H1 (cell line): ENCODE data around the gene SLC7A10.

Source experiments
- EP300 ChIP-seq, 2 experiments: IDR thresholded peaks; 1 replicate in 1 of 2; 2 replicates in 1 of 2; pipeline ENCODE4 v1.6.1; 2011 to 2012; ENCODE audit warnings: low read depth in 2 of 2, low read length in 2 of 2, mild to moderate bottlenecking in 2 of 2, borderline replicate concordance in 1 of 2, inconsistent platforms in 1 of 2, moderate library complexity in 1 of 2
- POLR2A ChIP-seq, 2 experiments: IDR thresholded peaks; 1 replicate in 1 of 2; 2 replicates in 1 of 2; pipeline ENCODE4 v1.6.1; 2011; ENCODE audit warnings: low read depth in 2 of 2, low read length in 2 of 2, mild to moderate bottlenecking in 2 of 2; ENCODE audit errors: control extremely low read depth in 1 of 2
- SIN3A ChIP-seq, 2 experiments: IDR thresholded peaks in 1 of 2; conservative IDR thresholded peaks in 1 of 2; 2 replicates each; pipeline ENCODE4 v1.6.1; 2011 to 2012; ENCODE audit warnings: low read length in 2 of 2, improper control_type of control experiment in 1 of 2, low read depth in 1 of 2, mild to moderate bottlenecking in 1 of 2
- ZNF274 ChIP-seq: IDR thresholded peaks from 2 replicates; pipeline ENCODE4 v1.7.0; 2012; ENCODE audit warnings: low read length, borderline replicate concordance; ENCODE audit errors: extremely low read depth
- TF ChIP-seq, protein P1 (sequence below), 3 experiments: IDR thresholded peaks; 1 replicate in 2 of 3; 2 replicates in 1 of 3; pipeline versions ENCODE4 v1.5.1 to v1.6.1; 2011; ENCODE audit warnings: low read length in 3 of 3, mild to moderate bottlenecking in 3 of 3, inconsistent platforms in 2 of 3, low read depth in 1 of 3, moderate library complexity in 1 of 3; ENCODE audit not compliant: insufficient read depth in 1 of 3; ENCODE audit errors: control extremely low read depth in 1 of 3
- TF ChIP-seq, protein P2 (sequence below): IDR thresholded peaks from 2 replicates; pipeline ENCODE4 v1.6.1; 2012; ENCODE audit warnings: low read length, inconsistent platforms

DNA sequence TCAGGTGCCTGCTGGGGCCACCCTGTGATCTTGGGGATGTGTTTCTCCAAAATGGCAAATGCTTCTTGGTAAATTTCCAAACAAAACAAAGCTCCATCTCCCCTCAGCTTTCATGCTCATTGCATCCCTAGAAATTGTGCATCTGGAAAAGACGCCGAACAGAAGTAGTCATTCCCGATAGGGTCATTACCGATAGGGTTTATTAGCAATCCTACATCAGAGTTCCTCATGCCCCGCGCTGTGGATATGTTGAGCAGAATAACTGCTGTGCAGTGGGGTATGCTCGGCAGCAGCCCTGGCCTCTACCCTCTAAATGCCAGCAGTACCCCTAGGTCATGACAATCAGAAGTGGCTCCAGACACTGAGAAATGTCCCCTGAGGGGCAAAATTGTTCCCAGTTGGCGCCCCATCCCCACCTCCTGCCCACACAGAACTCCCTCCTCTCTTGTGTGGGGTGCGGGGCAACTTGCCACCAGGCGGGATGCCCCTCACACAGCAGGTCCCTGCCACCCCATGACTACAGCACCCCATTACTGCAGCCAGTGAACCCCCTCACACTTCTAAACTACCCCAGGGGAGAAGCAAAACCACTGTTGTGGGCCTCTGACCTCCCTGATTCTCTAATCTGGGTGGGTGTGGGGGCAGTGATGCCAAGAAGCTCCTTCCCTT lies 13.0 kb upstream of the SLC7A10 start:
- TF ChIP-seq, protein P1, sequence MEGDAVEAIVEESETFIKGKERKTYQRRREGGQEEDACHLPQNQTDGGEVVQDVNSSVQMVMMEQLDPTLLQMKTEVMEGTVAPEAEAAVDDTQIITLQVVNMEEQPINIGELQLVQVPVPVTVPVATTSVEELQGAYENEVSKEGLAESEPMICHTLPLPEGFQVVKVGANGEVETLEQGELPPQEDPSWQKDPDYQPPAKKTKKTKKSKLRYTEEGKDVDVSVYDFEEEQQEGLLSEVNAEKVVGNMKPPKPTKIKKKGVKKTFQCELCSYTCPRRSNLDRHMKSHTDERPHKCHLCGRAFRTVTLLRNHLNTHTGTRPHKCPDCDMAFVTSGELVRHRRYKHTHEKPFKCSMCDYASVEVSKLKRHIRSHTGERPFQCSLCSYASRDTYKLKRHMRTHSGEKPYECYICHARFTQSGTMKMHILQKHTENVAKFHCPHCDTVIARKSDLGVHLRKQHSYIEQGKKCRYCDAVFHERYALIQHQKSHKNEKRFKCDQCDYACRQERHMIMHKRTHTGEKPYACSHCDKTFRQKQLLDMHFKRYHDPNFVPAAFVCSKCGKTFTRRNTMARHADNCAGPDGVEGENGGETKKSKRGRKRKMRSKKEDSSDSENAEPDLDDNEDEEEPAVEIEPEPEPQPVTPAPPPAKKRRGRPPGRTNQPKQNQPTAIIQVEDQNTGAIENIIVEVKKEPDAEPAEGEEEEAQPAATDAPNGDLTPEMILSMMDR (IDR thresholded peaks at IDR 0.05; ENCODE audit: control extremely low read depth in 1 of 3, insufficient read depth in 1 of 3, low read depth in 1 of 3, low read length in 3 of 3), result no peak
- TF ChIP-seq, protein P2, sequence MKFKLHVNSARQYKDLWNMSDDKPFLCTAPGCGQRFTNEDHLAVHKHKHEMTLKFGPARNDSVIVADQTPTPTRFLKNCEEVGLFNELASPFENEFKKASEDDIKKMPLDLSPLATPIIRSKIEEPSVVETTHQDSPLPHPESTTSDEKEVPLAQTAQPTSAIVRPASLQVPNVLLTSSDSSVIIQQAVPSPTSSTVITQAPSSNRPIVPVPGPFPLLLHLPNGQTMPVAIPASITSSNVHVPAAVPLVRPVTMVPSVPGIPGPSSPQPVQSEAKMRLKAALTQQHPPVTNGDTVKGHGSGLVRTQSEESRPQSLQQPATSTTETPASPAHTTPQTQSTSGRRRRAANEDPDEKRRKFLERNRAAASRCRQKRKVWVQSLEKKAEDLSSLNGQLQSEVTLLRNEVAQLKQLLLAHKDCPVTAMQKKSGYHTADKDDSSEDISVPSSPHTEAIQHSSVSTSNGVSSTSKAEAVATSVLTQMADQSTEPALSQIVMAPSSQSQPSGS, result no peak
- TF ChIP-seq ZNF274, result no peak
- TF ChIP-seq POLR2A (IDR thresholded peaks at IDR 0.05; ENCODE audit: control extremely low read depth in 1 of 2, low read depth in 2 of 2, low read length in 2 of 2), result no peak
- TF ChIP-seq EP300 (IDR thresholded peaks at IDR 0.05; ENCODE audit: borderline replicate concordance in 1 of 2, low read depth in 2 of 2, low read length in 2 of 2), result no peak
- TF ChIP-seq SIN3A (conservative IDR thresholded peaks at IDR 0.05 in 1 of 2, IDR thresholded peaks at IDR 0.05 in 1 of 2; ENCODE audit: low read depth in 1 of 2, low read length in 2 of 2), result no peak
